Tibial artery (tissue), 4 donors: ENCODE results near the gene SULT1A2.

Experiments
- DNase-seq, 2 donors: peaks; one replicate each; pipeline ENCODE4 v3.0.0-alpha.2; 2019
- H3K27ac ChIP-seq, 2 donors: fragments of 200-600 bp; sonication (generic) in 1 of 2; 1 replicate in 1 of 2; 2 replicates in 1 of 2; pipeline ENCODE4 v1.5.1; 2018 to 2019; ENCODE audit warnings: mild to moderate bottlenecking in 1 of 2
- H3K27me3 ChIP-seq, 2 donors: fragments of 200-600 bp; sonication (generic) in 1 of 2; one replicate each; pipeline versions ENCODE4 v1.5.1 to v1.6.0; 2016 to 2019
- H3K36me3 ChIP-seq, 3 donors: fragments of 200-600 bp; sonication (generic) in 2 of 3; one replicate each; pipeline ENCODE4 v1.5.1; 2016 to 2019; ENCODE audit warnings: mild to moderate bottlenecking in 2 of 3
- H3K4me1 ChIP-seq, 4 donors: fragments of 200-600 bp; sonication (generic) in 2 of 4; 1 replicate in 3 of 4; 2 replicates in 1 of 4; pipeline ENCODE4 v1.5.1; 2016 to 2019
- H3K4me3 ChIP-seq, 2 donors: fragments of 200-600 bp; sonication (generic) in 1 of 2; 1 replicate in 1 of 2; 2 replicates in 1 of 2; pipeline ENCODE4 v1.5.1; 2018 to 2019; ENCODE audit warnings: mild to moderate bottlenecking in 2 of 2
- H3K9me3 ChIP-seq, 3 donors: fragments of 200-600 bp; sonication (generic) in 1 of 3; one replicate each; pipeline ENCODE4 v1.5.1; 2016 to 2019
- CTCF ChIP-seq, 2 experiments: fragments of 200-600 bp in 1 of 2; fragments of 450-650 bp in 1 of 2; IDR thresholded peaks; one replicate each; pipeline ENCODE4 v1.5.1; 2017 to 2019; ENCODE audit warnings: antibody characterized with exemption in 2 of 2, mild to moderate bottlenecking in 1 of 2, moderate library complexity in 1 of 2
- intact Hi-C: fragments of 100-400 bp; cut with DNase I; formaldehyde crosslinking; loops from one replicate; pipeline ENCODE4 v1.15.0; 2023; ENCODE audit warnings: low total_unique reads

The SULT1A2 gene

DNA sequence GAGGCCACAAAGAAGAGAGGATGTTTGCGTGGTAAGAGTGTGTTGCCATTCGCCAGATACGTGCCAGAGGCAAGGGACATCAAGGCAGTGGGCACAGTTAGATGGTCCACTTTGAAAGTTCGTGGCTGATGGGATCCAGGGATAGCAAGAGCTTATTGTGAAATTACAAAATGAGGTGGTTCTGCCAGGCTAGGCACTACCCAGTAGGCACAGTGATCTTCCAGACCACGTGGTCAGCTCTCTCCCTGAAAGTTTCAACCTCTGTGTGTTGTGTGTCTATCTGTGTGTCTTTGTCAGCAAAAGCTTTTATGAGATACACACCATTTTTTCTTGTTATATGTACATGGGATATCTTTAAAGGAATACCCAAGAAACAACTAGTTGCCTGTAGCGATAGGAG lies 33.6 kb downstream of the SULT1A2 start:
- no peak for DNase-seq
- Histone ChIP-seq H3K36me3 (peaks cover 16 to 40% (median 22%) of the 10 kb centered on the region in 3 donors), H3K27me3 (no peaks in the 10 kb centered on the region), H3K4me3 (no peak overlapping the region), H3K9me3 (no peaks in the 10 kb centered on the region), H3K4me1 (no peaks in the 10 kb centered on the region), H3K27ac (no peak overlapping the region)
- intact Hi-C loops = no loop called here
- TF ChIP-seq CTCF (IDR thresholded peaks at IDR 0.05) = no peak

DNA sequence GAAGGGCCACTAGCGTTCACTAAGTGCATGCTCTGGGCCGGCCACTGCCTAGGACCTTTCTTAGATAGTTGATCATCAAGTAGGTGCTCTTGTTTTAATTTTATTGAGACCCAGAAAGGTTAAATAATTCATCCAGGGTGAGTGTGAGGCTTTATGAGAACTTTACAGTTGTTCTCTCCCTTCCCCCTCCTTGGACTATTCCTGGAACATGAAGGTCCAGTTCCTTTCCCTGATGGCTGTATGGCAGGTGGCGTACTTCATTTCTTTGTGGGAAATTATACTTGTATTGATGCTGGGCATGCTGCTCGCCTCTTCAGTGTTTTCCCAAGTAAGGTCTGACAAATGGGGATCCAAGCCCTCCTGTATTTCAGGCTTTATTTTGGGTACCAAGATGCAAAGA lies 34.7 kb downstream of the SULT1A2 start:
- H3K4me3 ChIP-seq = no peak overlapping the region
- H3K27ac ChIP-seq = no peak overlapping the region
- no peak for TF ChIP-seq CTCF (IDR thresholded peaks at IDR 0.05)
- H3K27me3 ChIP-seq = no peaks in the 10 kb centered on the region
- peaks cover 20 to 36% (median 30%) of the 10 kb centered on the region in 3 donors for H3K36me3 ChIP-seq
- intact Hi-C loops = no loop called here
- no peak for DNase-seq
- no peaks in the 10 kb centered on the region for H3K9me3 ChIP-seq
- H3K4me1 ChIP-seq = no peaks in the 10 kb centered on the region

- DNase-seq = no peak
- Histone ChIP-seq H3K4me1 (peaks cover 0 to 3% (median 0%) of the 10 kb centered on the region in 4 donors), H3K9me3 (no peaks in the 10 kb centered on the region), H3K4me3 (no peak overlapping the region), H3K27ac (no peak overlapping the region), H3K27me3 (no peaks in the 10 kb centered on the region), H3K36me3 (peaks cover 18 to 36% (median 32%) of the 10 kb centered on the region in 3 donors)
- intact Hi-C loops = no loop called here
- no peak for TF ChIP-seq CTCF (IDR thresholded peaks at IDR 0.05)
These were observed 35.2 kb downstream of the SULT1A2 start for GRCh38 chr16:28561557-28562187.

GRCh38 chr16:28558456-28558855 lies 38.4 kb downstream of the SULT1A2 start:
- intact Hi-C loops = loop anchor here (10.0 kb wide), 1 partner anchor 266 kb away; the partner anchor contains the start of gene ATXN2L
- DNase-seq = no peak
- no peak overlapping the region for H3K27ac ChIP-seq
- TF ChIP-seq CTCF (IDR thresholded peaks at IDR 0.05) = no peak
- H3K9me3 ChIP-seq = no peaks in the 10 kb centered on the region
- H3K36me3 ChIP-seq = peaks cover 14 to 36% (median 15%) of the 10 kb centered on the region in 3 donors
- H3K4me3 ChIP-seq = no peak overlapping the region
- no peaks in the 10 kb centered on the region for H3K27me3 ChIP-seq
- H3K4me1 ChIP-seq = peaks cover 0 to 15% (median 10%) of the 10 kb centered on the region in 4 donors

GRCh38 chr16:28556914-28557320 lies 39.9 kb downstream of the SULT1A2 start:
- DNase-seq = no peak
- TF ChIP-seq CTCF (IDR thresholded peaks at IDR 0.05) = no peak
- Histone ChIP-seq H3K9me3 (no peaks in the 10 kb centered on the region), H3K36me3 (peaks cover 14 to 36% (median 15%) of the 10 kb centered on the region in 3 donors), H3K27ac (no peak overlapping the region), H3K4me1 (peaks cover 0 to 20% (median 14%) of the 10 kb centered on the region in 4 donors), H3K4me3 (no peak overlapping the region), H3K27me3 (no peaks in the 10 kb centered on the region)
- intact Hi-C loops = loop anchor here (10.0 kb wide), 1 partner anchor 268 kb away; the partner anchor contains the start of gene ATXN2L
